HG03066 (cell line): Measurements from ENCODE around the gene TPSG1.
"Not testable (repeated sequence)": the region's sequence is repeated elsewhere in the genome, so short reads cannot be mapped to it uniquely, and the experiment has no call there.

ENCODE experiments used
- ATAC-seq: cut with Tn5 transposase; IDR thresholded peaks from one replicate; pipeline ENCODE4 v1.9.1; 2021; ENCODE audit warnings: low read depth; ENCODE audit not compliant: unreplicated experiment

Gene TPSG1

DNA sequence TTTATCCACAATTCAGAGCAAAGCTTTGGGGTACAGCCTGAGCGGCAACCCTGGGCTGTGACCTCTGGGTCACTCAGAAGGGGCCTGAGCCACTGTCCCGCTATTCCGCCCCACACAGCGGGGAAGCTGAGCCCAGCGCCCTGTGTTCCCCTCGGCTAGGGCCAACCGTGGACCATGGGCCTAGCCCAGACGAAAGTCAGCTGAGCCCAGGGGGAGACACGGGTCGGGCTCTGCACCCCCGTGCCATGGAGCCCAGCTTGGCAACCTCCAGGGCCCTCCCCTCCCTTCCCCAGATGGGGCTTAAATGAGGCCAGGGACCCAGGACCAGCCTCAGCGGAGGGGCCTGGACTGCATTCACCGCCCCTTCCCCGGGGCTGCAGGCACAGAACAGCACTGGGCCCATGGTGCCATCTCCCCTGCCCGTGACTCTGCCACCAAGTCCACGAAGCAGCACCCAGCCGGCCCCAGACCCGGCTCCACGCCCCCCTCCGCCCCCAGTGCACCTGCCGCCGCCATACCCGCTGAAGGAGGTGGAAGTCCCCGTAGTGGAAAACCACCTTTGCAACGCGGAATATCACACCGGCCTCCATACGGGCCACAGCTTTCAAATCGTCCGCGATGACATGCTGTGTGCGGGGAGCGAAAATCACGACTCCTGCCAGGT, 32.6 kb upstream of the TPSG1 start:
- ATAC-seq, result no peak

DNA sequence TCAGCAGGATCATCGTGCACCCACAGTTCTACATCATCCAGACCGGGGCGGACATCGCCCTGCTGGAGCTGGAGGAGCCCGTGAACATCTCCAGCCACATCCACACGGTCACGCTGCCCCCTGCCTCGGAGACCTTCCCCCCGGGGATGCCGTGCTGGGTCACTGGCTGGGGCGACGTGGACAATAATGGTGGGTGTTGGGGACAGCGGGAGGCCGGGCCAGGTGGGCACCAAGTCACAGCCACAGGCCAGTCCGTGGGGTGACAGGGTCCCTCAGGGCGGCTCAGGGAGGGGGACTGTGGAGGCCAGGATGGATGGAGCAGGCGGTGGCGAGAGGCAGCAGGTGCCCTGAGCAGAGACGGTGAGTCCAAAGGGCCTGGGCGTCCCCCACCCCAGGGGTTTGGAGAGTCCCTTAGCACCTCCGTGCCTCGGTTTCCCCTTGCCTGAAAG, 31.8 kb upstream of the TPSG1 start:
- no peak for ATAC-seq

DNA sequence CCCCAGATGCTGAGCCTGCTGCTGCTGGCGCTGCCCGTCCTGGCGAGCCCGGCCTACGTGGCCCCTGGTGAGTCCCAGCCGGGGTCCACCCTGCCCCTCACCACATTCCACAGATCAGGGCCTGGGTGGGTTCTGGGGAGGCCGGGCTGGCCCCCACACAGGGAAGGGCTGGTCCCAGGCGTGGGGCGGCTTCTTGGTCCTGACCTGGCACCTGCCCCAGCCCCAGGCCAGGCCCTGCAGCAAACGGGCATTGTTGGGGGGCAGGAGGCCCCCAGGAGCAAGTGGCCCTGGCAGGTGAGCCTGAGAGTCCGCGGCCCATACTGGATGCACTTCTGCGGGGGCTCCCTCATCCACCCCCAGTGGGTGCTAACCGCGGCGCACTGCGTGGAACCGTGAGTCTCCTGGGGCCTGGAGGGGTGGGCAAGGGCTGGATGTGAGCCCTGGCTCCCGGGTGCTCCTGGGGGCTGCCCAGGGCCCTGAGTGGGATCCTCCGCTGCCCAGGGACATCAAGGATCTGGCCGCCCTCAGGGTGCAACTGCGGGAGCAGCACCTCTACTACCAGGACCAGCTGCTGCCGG, 31.3 kb upstream of the TPSG1 start:
- not testable (repeated sequence) for ATAC-seq

DNA sequence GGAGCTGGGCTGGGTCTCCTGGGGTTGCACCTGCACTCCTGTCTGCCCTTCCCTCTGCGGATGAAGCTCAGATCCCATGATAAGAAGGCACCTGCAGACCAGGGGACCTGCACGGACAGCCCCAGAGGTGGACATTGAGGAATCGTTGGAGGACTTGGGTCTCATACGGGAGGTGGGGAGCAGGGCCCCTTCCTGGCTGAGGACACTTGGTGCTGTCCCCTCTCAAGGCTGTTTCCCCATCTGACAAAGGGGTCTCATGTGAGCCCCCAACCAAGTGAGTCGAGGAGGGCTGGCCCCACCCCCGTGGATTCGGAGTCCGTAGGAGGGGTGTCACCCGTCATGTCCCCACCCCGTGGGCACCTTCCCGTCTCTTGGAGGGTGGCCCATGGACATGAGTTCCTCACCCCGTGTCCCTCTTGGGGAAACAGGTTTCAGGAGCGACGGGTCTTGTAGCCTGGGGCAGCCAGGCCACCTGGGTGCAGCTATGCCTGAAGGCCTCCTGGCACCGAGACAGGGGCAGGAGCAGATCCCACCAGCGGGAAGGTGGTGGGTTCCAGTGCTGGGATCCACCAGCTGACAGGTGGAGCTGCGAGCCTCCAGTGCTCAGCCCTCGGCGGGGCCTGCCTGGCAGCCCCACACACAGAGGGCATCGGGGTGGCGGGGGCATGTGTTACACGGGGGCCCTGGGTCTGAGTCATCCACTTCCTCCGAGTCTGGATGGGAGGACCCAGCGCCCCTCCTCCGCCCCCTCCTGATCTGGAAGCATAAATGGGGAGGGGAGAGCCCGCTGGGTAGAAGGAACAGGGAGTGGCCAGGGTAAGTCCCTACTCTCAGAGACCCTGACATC, 30.4 kb upstream of the TPSG1 start, which contains the start of gene TPSD1:
TSS of gene TPSD1 (plus strand) at position 794 of the 847 bp plus-strand sequence. CDS start 212 bp downstream, outside the sequence.
- ATAC-seq, result not testable (repeated sequence)

DNA sequence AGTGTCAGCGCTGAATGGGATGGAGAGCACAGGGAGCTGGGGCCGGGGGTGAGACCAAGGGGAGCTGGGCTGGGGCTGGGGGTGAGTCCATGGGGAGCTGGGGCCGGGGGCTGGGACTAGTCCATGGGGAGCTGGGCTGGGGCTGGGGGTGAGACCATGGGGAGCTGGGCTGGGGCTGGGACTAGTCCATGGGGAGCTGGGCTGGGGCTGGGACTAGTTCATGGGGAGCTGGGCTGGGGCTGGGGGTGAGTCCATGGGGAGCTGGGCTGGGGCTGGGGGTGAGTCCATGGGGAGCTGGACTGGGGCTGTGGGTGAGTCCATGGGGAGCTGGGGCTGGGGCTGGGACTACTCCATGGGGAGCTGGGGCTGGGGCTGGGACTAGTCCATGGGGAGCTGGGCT, 29.8 kb upstream of the TPSG1 start:
- not testable (repeated sequence) for ATAC-seq

DNA sequence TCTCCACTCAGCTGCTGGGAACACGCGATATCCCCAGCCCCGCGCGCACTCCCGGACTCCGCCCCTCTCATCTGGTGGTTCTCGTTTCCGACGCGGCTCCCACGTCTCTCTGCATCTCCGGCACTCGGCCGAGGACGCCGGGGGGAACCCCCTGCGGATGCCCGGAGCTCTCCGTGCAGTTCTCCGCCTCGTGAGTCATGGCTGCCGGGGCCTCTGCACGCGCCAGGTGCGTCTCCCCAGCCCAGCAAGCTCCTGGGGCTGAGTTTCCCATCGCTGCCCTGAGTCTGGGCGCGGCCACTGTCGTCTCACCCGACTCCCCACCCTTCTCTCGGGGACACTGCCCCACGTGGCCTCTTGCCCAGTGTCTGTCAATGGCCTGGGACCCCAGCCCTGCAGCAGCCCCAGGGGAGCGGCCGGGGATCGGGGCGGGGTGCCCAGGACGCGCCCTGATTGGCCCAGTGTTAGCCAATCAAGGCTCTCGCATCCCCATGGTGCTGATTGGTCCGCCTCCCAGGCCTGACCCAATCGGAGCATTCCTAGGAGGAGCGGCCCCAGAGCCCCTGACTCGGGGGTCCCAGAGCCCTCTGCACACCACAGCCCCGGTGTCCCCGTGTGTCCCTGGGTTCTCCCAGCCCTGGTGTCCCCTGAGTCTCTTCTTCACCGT, 28.8 kb upstream of the TPSG1 start:
- ATAC-seq, result not testable (repeated sequence)

DNA sequence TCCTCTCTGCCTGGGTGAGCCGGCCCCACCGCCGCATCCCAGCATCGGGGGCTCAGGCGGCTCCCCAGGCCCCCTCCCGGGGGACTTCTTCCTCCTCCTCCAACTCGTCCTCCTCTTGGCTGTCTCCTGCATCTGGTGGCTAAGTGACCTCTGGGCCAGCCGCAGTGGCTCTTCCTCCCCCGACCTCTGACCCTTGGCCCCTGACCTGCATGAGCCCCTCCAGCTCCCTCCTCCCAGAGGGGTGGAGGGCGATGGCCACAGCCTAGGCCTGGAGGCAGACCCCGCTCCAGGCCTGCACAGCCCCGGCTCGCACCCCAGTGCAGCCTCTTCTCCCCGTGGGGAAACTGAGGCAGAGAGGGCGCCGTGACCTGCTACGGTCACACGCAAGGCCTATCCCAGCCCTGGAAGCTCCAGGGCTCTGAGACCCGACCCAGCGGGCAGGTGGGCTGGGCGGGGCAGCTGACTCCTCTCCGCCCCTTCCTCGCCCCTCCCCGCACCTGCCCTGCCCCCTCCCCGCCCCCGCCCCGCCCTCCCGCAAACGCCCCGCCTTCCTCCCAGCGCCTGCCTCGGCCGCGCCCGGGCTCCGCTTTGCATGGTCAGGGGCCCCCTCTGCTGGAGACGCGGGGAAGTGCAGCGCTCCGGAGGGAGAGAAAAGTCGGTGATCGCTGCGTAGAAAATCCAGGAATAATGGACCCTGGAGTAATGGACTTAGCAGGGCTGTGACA, 24.1 kb upstream of the TPSG1 start:
- ATAC-seq, result not testable (repeated sequence)

DNA sequence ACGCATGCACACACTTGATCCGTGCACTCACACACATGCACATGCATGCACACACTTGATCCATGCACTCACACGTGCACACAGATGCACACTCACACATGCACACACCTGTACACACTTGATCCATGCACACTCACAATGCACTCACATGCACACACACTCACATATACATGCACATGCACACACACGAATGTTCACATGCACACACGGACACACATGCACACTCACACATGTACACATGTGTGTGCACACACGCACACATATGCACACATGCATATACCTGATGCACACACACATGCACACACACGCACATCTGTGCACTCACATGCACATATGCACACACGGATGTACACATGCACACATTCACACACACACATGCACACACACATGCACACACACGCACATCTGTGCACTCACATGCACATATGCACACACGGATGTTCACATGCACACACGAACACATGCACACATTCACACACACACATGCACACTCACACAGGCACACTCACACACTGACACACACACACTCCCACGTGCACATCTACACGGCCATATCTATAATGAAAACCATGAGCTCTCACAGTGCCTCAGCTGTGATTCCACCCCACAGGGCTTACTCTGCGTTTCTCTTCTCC, 23.0 kb upstream of the TPSG1 start:
- ATAC-seq, result not testable (repeated sequence)

DNA sequence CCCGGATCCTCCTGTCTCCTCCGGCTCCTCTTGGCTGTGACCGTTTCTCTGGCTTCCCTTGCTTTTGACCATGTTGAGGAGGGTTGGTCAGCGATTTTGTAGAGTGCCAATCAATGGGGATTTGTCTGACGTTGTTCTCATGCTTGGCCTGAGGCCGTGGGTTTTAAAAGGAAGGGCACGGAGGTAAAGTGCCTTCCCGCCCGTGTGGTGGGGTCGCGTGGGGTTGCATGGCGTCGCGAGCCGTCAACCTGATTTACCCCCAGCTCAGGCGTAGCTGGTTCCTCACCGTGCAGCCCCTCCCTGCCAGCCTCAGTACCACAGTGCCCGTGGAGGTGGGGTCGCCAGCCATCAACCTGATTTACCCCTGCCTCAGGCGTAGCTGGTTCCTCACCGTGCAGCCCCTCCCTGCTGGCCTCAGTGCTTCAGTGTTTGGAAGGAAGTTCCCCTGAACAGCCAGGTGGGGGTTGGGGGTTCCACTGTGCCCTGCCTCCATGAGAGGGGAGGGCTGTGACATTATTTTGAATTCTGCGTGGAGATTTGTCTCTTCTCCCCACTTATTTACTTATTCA, 20.5 kb upstream of the TPSG1 start:
- ATAC-seq, result no peak

DNA sequence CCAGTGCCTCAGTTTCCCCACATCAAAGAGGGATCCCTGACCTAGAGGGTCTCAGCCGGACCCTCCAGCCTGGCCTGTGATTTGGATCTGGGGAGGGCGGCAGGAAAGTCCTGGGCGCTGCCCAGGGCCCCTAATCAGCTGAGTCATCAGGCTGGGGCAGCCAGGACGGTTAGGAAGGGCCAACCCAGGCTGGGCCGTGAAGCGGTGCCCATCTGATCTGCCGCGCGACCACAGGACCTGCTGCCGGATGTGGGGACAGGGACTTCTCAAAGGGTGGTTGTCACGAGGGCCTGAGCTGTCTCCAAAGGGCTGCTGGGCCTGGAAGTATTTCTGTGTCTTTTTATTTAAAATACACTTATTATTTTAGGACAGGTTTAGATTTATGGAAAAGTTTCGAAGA, 19.8 kb upstream of the TPSG1 start:
- ATAC-seq, result no peak

DNA sequence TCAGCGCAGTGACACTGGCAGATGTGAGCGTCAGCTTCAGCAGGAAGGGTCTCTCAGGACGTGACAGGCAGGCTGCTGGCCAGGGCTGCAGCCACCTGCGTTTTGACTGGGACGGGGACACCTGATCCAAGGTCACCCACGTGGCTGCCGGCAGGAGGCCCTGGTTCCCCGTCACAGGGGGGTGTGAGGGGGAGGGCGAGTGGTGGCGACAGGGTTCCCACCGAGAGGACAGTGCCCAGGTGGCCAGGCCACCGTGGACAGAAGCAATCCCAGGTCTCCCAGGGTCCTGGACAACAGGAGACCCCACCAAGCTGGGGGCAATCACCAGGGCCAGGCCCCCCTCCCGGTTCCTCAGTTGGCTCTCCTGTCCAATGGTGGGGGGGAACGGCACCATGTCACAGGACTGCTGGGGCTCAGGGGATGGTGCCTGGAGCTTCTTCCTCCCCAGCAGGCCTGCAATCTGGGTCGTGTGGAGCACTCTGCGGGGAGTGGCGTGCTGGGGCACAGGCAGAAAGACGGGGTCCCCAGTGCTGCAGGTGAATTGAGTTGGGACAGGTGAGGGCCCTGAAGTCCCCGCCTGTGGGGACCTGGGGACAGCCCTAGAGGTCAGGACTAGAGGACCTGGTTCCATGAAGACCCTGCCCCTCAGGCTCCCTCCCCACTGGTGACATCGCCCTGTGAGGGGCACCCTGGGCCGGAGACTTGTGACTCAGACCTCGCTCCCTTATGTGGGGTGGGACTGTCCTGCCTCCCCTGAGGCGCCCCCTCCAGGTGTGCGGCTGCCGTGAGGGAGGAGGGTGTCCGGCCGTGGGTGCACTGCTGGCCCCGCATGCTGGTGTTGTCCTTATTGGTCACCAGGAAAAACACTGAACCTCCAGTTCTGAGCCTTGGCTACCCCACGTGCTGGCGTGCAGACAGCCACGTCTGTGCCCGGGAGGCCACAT, 19.1 kb upstream of the TPSG1 start:
- ATAC-seq, result not testable (repeated sequence)

DNA sequence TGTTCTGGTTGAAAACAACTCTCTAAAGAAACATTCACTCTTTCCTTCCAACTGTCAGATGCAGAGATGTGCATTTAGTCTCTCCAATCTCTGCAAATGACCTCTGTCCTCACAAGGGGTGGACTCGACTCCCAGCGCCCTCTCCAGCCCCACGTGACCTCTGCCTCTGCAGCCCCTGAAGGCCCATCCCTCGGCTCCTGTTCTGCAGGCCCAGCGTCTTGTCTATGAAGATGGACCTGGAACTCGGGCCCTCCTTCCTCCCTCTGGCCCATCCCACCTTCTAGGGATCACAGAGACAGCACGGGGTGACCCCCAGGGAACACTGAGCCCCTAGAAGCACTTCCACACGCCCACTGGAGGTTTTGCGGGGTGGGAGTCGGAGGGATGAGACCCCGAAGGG, 18.3 kb upstream of the TPSG1 start:
- ATAC-seq, result not testable (repeated sequence)

DNA sequence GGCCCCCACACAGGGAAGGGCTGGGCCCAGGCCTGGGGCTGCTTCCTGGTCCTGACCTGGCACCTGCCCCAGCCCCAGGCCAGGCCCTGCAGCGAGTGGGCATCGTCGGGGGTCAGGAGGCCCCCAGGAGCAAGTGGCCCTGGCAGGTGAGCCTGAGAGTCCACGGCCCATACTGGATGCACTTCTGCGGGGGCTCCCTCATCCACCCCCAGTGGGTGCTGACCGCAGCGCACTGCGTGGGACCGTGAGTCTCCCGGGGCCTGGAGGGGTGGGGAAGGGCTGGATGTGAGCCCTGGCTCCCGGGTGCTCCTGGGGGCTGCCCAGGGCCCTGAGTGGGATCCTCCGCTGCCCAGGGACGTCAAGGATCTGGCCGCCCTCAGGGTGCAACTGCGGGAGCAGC, 16.0 kb upstream of the TPSG1 start:
- not testable (repeated sequence) for ATAC-seq

DNA sequence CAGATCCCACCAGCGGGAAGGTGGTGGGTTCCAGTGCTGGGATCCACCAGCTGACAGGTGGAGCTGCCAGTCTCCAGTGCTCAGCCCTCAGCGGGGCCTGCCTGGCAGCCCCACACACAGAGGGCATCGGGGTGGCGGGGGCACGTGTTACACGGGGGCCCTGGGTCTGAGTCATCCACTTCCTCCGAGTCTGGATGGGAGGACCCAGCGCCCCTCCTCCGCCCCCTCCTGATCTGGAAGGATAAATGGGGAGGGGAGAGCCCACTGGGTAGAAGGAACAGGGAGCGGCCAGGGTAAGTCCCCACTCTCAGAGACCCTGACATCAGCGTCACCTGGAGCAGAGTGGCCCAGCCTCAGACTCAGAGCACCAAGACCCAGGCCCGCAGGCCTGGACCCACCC, 15.4 kb upstream of the TPSG1 start, which contains the start of gene TPSAB1:
TSS of gene TPSAB1 (plus strand) at position 270 of the 400 bp plus-strand sequence. CDS start 234 bp downstream, outside the sequence.
- ATAC-seq, result not testable (repeated sequence)

DNA sequence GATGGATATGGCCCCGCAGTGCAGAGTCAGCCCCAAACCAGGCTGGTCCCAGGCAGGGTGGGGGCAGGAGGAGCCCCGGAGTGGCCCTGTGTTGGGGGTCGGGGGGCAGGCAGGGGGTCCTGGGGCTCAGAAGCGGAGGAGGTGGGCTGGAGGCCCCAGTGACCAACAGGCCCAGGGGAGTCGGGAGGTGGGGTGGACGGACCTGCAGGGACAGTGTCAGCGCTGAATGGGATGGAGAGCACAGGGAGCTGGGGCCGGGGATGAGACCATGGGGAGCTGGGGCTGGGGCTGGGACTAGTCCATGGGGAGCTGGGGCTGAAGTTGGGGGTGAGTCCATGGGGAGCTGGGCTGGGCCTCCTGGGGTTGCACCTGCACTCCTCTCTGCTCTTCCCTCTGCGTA, 14.5 kb upstream of the TPSG1 start:
- ATAC-seq, result not testable (repeated sequence)

DNA sequence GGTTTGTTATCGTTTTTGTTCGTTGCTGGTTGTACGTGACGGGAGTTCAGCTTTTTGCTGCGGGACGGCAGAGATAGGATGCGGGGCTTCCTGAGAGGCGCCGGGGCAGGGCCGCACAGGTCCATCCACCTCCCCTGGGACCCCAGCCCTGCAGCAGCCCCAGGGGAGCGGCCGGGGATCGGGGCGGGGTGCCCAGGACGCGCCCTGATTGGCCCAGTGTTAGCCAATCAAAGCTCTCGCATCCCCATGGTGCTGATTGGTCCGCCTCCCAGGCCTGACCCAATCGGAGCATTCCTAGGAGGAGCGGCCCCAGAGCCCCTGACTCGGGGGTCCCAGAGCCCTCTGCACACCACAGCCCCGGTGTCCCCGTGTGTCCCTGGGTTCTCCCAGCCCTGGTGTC, 13.8 kb upstream of the TPSG1 start:
- ATAC-seq, result not testable (repeated sequence)

DNA sequence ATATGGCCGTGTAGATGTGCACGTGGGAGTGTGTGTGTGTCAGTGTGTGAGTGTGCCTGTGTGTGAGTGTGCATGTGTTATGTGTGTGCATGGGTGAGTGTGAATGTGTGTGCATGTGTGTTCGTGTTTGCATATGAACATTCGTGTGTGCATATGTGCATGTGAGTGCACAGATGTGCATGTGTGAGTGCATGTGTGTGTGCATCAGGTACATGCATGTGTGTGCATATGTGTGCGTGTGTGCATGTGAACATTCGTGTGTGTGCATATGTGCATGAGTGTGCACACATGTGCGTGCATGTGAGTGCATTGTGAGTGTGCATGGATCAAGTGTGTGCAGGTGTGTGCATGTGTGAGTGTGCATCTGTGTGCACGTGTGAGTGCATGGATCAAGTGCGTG, 12.9 kb upstream of the TPSG1 start:
- ATAC-seq, result no peak

DNA sequence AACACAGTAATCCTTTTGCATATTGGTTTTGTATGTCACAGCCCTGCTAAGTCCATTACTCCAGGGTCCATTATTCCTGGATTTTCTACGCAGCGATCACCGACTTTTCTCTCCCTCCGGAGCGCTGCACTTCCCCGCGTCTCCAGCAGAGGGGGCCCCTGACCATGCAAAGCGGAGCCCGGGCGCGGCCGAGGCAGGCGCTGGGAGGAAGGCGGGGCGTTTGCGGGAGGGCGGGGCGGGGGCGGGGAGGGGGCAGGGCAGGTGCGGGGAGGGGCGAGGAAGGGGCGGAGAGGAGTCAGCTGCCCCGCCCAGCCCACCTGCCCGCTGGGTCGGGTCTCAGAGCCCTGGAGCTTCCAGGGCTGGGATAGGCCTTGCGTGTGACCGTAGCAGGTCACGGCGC, 11.6 kb upstream of the TPSG1 start:
- not testable (repeated sequence) for ATAC-seq
